NCI-H2171 treated with DMSO at 0.1 percent for 48 hours (cell line): Measurements from ENCODE around the gene CYP24A1.

Experiments used
- DNase-seq: peaks from one replicate; lab custom pipeline; 2025; lab: John Stamatoyannopoulos, UW

CYP24A1 gene

GRCh38 chr20:54111460-54111859, 62.3 kb downstream of the CYP24A1 start:
- no peak for DNase-seq

GRCh38 chr20:54110457-54110856, 63.3 kb downstream of the CYP24A1 start:
- DNase-seq = no peak

- DNase-seq = no peak
Measured at GRCh38 chr20:54110041-54110440, 63.7 kb downstream of the CYP24A1 start.

- DNase-seq = no peak
Measured at GRCh38 chr20:54108817-54109216, 65.0 kb downstream of the CYP24A1 start.

GRCh38 chr20:54108326-54108642, 65.5 kb downstream of the CYP24A1 start:
- DNase-seq = no peak

- no peak for DNase-seq
Measured at GRCh38 chr20:54107600-54108325, 66.0 kb downstream of the CYP24A1 start.

GRCh38 chr20:54107181-54107580, 66.6 kb downstream of the CYP24A1 start:
- peak; percentile 24 for DNase-seq

GRCh38 chr20:54106162-54106561, 67.6 kb downstream of the CYP24A1 start:
- no peak for DNase-seq

- no peak for DNase-seq
Measured at GRCh38 chr20:54105653-54106052, 68.1 kb downstream of the CYP24A1 start.

GRCh38 chr20:54104781-54105180, 69.0 kb downstream of the CYP24A1 start:
- no peak for DNase-seq

GRCh38 chr20:54103762-54104600, 69.8 kb downstream of the CYP24A1 start:
- DNase-seq = no peak
